Left lung (tissue), 10 donors: ENCODE measurements around the gene TCF12. TPM values are rescaled to one million over a fixed set of nuclear protein-coding genes. Genes with fewer than 3 reads are reported as not detected.

Experiments
- ATAC-seq: fragments of 200-7000 bp; cut with Tn5 transposase; one replicate; pipeline ENCODE4 v1.9.1; 2020; ENCODE audit warnings: moderate library complexity
- DNase-seq, 4 donors: peaks; one replicate each; pipeline ENCODE4 v3.0.0-alpha.2; 2013 to 2020
- H3K27ac ChIP-seq, 2 donors: fragments of 200-600 bp; sonication (generic) in 1 of 2; one replicate each; pipeline versions ENCODE4 v1.5.0 to v1.8.0; 2020 to 2021
- H3K27me3 ChIP-seq, 2 donors: fragments of 200-600 bp; sonication (generic) in 1 of 2; one replicate each; pipeline versions ENCODE4 v1.5.0 to v1.8.0; 2020 to 2021
- H3K36me3 ChIP-seq, 2 donors: fragments of 200-600 bp; sonication (generic) in 1 of 2; one replicate each; pipeline versions ENCODE4 v1.5.0 to v1.8.0; 2020 to 2021
- H3K4me1 ChIP-seq, 2 donors: fragments of 200-600 bp; one replicate each; pipeline ENCODE4 v1.8.0; 2021
- H3K4me3 ChIP-seq, 2 donors: fragments of 200-600 bp; sonication (generic) in 1 of 2; one replicate each; pipeline versions ENCODE4 v1.5.0 to v1.8.0; 2020 to 2021; ENCODE audit warnings: mild to moderate bottlenecking in 1 of 2
- H3K9me3 ChIP-seq, 2 donors: fragments of 200-600 bp; sonication (generic) in 1 of 2; one replicate each; pipeline versions ENCODE4 v1.5.0 to v1.8.0; 2020 to 2021
- intact Hi-C, 2 donors: fragments of 100-400 bp; cut with DNase I; formaldehyde crosslinking; loops; one replicate each; pipeline versions ENCODE4 v1.11.2 to v1.14.2; 2022
- polyA plus RNA-seq, 6 donors: library from polyadenylated mRNA; unstranded; fragments of 120-200 nt; gene quantifications; one replicate each; pipeline ENCODE4 v1.2.1, GENCODE V29; 2013; ENCODE audit not compliant: insufficient read length in 6 of 6
- total RNA-seq, 2 donors: library from RNA; stranded (reverse); fragmentation: NEBNext Ultra II Directional; extraction: Animal tissue kit (Norgen Biotek cat#: 25700); gene quantifications; one replicate each; pipeline ENCODE4 v1.2.1, GENCODE V29; 2021
- TF ChIP-seq, protein P1 (sequence below), 2 donors: fragments of 200-600 bp; sonication (generic) in 1 of 2; IDR thresholded peaks; one replicate each; pipeline versions ENCODE4 v1.5.0 to v1.8.0; 2021; ENCODE audit warnings: antibody characterized with exemption in 2 of 2
- donor health status: DM: no; HTN: yes; CAD: no.
- donor health status: DM: no; HTN: no; CAD: no.

Gene TCF12
- total and polyA plus RNA-seq, 8 donors: 106 to 148 (median 130) TPM

DNA sequence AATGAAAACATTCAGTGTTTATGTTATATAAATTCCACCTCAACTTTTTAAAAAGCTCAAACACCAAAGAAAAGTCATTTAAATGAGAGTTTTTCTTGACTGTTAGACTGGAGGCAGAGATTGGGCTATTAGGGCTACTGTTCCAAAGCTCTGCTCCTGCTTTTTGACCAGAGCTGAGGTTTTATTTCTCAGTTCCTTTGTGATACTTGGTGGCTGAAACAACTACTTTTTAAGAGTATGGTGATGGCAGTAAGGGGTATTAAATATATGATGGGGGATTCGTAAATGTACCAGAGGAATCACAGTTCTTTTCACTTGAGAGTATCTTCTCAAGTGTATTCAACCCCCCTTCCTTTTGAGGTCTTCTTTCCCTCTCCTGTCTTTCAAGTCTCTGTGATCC is 271.8 kb downstream of the TCF12 start:
- intact Hi-C loops: no loop called here
- Histone ChIP-seq H3K27me3 (no peaks in the 10 kb centered on the region), H3K36me3 (peaks cover 2 to 27% of the 10 kb centered on the region in 2 donors), H3K4me1 (no peaks in the 10 kb centered on the region), H3K27ac (no peak overlapping the region), H3K4me3 (no peak overlapping the region), H3K9me3 (no peaks in the 10 kb centered on the region)
- TF ChIP-seq, protein P1, sequence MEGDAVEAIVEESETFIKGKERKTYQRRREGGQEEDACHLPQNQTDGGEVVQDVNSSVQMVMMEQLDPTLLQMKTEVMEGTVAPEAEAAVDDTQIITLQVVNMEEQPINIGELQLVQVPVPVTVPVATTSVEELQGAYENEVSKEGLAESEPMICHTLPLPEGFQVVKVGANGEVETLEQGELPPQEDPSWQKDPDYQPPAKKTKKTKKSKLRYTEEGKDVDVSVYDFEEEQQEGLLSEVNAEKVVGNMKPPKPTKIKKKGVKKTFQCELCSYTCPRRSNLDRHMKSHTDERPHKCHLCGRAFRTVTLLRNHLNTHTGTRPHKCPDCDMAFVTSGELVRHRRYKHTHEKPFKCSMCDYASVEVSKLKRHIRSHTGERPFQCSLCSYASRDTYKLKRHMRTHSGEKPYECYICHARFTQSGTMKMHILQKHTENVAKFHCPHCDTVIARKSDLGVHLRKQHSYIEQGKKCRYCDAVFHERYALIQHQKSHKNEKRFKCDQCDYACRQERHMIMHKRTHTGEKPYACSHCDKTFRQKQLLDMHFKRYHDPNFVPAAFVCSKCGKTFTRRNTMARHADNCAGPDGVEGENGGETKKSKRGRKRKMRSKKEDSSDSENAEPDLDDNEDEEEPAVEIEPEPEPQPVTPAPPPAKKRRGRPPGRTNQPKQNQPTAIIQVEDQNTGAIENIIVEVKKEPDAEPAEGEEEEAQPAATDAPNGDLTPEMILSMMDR (IDR thresholded peaks at IDR 0.05): no peak
- DNase-seq (no peak), ATAC-seq (no peak)

DNA sequence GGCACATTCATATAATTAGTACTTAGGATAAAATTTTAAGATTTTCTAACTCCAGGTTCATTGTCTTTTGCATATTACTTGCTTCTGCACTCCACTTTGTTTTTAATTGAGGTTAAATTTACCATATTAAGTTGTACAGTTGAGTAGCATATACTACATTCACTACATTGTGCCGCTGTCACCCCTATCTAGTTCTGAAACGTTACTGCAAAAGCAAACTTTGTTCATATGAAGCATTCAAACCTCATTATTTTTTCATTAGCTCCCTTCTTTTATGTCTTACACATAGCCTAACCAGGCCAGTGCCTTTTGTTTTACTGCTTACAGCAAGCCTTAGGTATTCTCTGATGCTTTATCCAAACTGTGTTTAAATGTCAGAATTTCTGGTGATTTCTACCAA is 274.7 kb downstream of the TCF12 start:
- TF ChIP-seq, protein P1 (IDR thresholded peaks at IDR 0.05): no peak
- H3K27ac ChIP-seq: no peak overlapping the region
- H3K9me3 ChIP-seq: no peaks in the 10 kb centered on the region
- no peak overlapping the region for H3K4me3 ChIP-seq
- H3K4me1 ChIP-seq: peaks cover 3 to 4% of the 10 kb centered on the region in 2 donors
- no peaks in the 10 kb centered on the region for H3K27me3 ChIP-seq
- no peak for ATAC-seq
- intact Hi-C loops: no loop called here
- no peak for DNase-seq
- peaks cover 2 to 27% of the 10 kb centered on the region in 2 donors for H3K36me3 ChIP-seq

DNA sequence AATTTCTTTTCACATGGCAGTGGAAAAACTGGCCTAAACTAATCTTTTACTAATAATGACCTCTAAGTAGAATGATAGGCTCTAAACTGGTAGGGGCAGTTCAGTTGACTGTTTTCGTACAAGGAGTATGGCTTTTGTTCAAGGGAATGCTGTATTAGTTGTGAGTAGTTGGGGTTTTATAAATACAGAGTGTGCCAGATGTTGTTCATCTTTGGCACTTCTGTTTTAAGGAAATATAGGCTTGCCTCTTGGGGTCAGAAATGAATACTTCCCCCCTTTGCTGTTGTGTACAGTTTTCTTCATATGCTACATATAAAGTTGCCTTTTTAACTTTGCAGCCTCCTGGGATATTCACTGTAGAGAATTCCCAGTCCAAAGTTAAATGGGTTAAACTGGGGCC is 276.9 kb downstream of the TCF12 start:
- DNase-seq: peak in 2 of 4 donors; percentile 78 to 88
- Histone ChIP-seq H3K27ac (no peak overlapping the region), H3K27me3 (no peaks in the 10 kb centered on the region), H3K4me1 (peaks cover 4 to 17% of the 10 kb centered on the region in 2 donors), H3K36me3 (peaks cover 2 to 27% of the 10 kb centered on the region in 2 donors), H3K9me3 (no peaks in the 10 kb centered on the region), H3K4me3 (no peak overlapping the region)
- intact Hi-C loops: no loop called here
- TF ChIP-seq, protein P1 (IDR thresholded peaks at IDR 0.05): no peak
- ATAC-seq: no peak

- Histone ChIP-seq H3K4me3 (no peak overlapping the region), H3K27ac (no peak overlapping the region), H3K9me3 (no peaks in the 10 kb centered on the region), H3K36me3 (peaks cover 2 to 26% of the 10 kb centered on the region in 2 donors), H3K4me1 (peaks cover 4 to 26% of the 10 kb centered on the region in 2 donors), H3K27me3 (no peaks in the 10 kb centered on the region)
- DNase-seq (no peak), ATAC-seq (peak; percentile 58)
- TF ChIP-seq, protein P1 (IDR thresholded peaks at IDR 0.05): no peak
- intact Hi-C loops: no loop called here
These were observed 278.4 kb downstream of the TCF12 start for GRCh38 chr15:57196865-57197264.

GRCh38 chr15:57198131-57198530 is 279.7 kb downstream of the TCF12 start:
- DNase-seq (no peak), ATAC-seq (no peak)
- peaks cover 4 to 26% of the 10 kb centered on the region in 2 donors for H3K4me1 ChIP-seq
- no peak overlapping the region for H3K4me3 ChIP-seq
- no peaks in the 10 kb centered on the region for H3K9me3 ChIP-seq
- intact Hi-C loops: no loop called here
- H3K27me3 ChIP-seq: no peaks in the 10 kb centered on the region
- peak overlapping the region; percentile 38 to 58 for H3K27ac ChIP-seq
- H3K36me3 ChIP-seq: peaks cover 0 to 13% of the 10 kb centered on the region in 2 donors
- TF ChIP-seq, protein P1 (IDR thresholded peaks at IDR 0.05): no peak
